SHP77 (cell line): Measurements from ENCODE around the gene PORCN.

Experiments
- DNase-seq, 2 experiments: peaks; one replicate each; lab custom pipeline; 2025; lab: John Stamatoyannopoulos, UW

The PORCN gene

GRCh38 chrX:48508400-48509244, at the start of gene PORCN:
Gene PORCN, plus strand, starts transcription at chrX:48508992. Its CDS starts 829 bp downstream, at chrX:48509821.
- peak; percentile 8 to 51 for DNase-seq

GRCh38 chrX:48459483-48459882, 49.3 kb upstream of the PORCN start:
- DNase-seq, result no peak

GRCh38 chrX:48460031-48460430, 48.8 kb upstream of the PORCN start:
- DNase-seq, result no peak

GRCh38 chrX:48460606-48461005, 48.2 kb upstream of the PORCN start:
- DNase-seq, result no peak

- DNase-seq, result no peak
These were observed 47.0 kb upstream of the PORCN start for GRCh38 chrX:48461830-48462229.

GRCh38 chrX:48465336-48465933, 43.4 kb upstream of the PORCN start:
- DNase-seq, result no peak

- DNase-seq, result no peak
These were observed 42.1 kb upstream of the PORCN start for GRCh38 chrX:48466696-48467095.

- DNase-seq, result no peak
These were observed 41.5 kb upstream of the PORCN start for GRCh38 chrX:48467281-48467761.

- no peak for DNase-seq
These were observed 40.5 kb upstream of the PORCN start for GRCh38 chrX:48468247-48468671.

GRCh38 chrX:48468693-48469691, 39.8 kb upstream of the PORCN start:
- no peak for DNase-seq

- no peak for DNase-seq
These were observed 38.5 kb upstream of the PORCN start, which contains the start of gene SLC38A5 for GRCh38 chrX:48470110-48470832. Gene SLC38A5, minus strand, starts transcription at chrX:48470260. Its CDS starts 2,336 bp downstream, at chrX:48467924.

GRCh38 chrX:48470833-48471118, 38.0 kb upstream of the PORCN start:
- no peak for DNase-seq

GRCh38 chrX:48471504-48471903, 37.3 kb upstream of the PORCN start:
- no peak for DNase-seq

- no peak for DNase-seq
These were observed 36.6 kb upstream of the PORCN start for GRCh38 chrX:48472225-48472624.

GRCh38 chrX:48472851-48473703, 35.7 kb upstream of the PORCN start:
- DNase-seq, result no peak

- DNase-seq, result no peak
These were observed 35.1 kb upstream of the PORCN start for GRCh38 chrX:48473704-48473990.

GRCh38 chrX:48474127-48474526, 34.7 kb upstream of the PORCN start:
- no peak for DNase-seq

- no peak for DNase-seq
These were observed 34.2 kb upstream of the PORCN start for GRCh38 chrX:48474581-48474980.

- no peak for DNase-seq
These were observed 33.5 kb upstream of the PORCN start for GRCh38 chrX:48475296-48475695.

GRCh38 chrX:48475774-48476577, 32.8 kb upstream of the PORCN start, which contains the start of gene FTSJ1:
Gene FTSJ1, plus strand, starts transcription at chrX:48476199. Its CDS starts 1,849 bp downstream, at chrX:48478048.
- DNase-seq, result peak; percentile 69 to 89
